Activated naive CD4-positive, alpha-beta T cell treated with anti-CD3 and anti-CD28 coated beads for 36 hours (primary cell): ENCODE measurements around the gene VPS54. TPM values are rescaled to one million over a fixed set of nuclear protein-coding genes. Genes with fewer than 3 reads are reported as not detected.
"Not testable (repeated sequence)": the region's sequence is repeated elsewhere in the genome, so short reads cannot be mapped to it uniquely, and the experiment has no call there.

Experiments
- CTCF ChIA-PET: fragments of 350-600 bp; sonication (Branson Sonifier 250); formaldehyde crosslinking; loops from one replicate; lab custom pipeline; 2021; ENCODE audit warnings: antibody characterized with exemption; lab: Charles Lee
- DNase-seq: peaks from one replicate; pipeline ENCODE4 v3.0.0-alpha.2; 2020
- H3K27ac Mint-ChIP-seq: one replicate; pipeline ENCODE4 v1.8.0; 2021; ENCODE audit warnings: mild to moderate bottlenecking, mixed read lengths
- H3K27me3 Mint-ChIP-seq: one replicate; pipeline ENCODE4 v1.8.0; 2021; ENCODE audit warnings: low read depth, mixed read lengths
- H3K36me3 Mint-ChIP-seq: one replicate; pipeline ENCODE4 v1.8.0; 2021; ENCODE audit warnings: low read depth, mixed read lengths
- H3K4me1 Mint-ChIP-seq: one replicate; pipeline ENCODE4 v1.8.0; 2021; ENCODE audit warnings: low read depth, mixed read lengths
- H3K4me3 Mint-ChIP-seq: one replicate; pipeline ENCODE4 v1.8.0; 2021; ENCODE audit warnings: mild to moderate bottlenecking, moderate library complexity, mixed read lengths
- H3K9me3 Mint-ChIP-seq: one replicate; pipeline ENCODE4 v1.8.0; 2021; ENCODE audit warnings: mixed read lengths
- intact Hi-C: fragments of 100-400 bp; cut with micrococcal nuclease; formaldehyde crosslinking; loops from one replicate; pipeline ENCODE4 v1.15.1; 2023
- total RNA-seq, 2 experiments: library from RNA; stranded (reverse); gene quantifications; one replicate each; pipeline ENCODE4 v1.2.3, GENCODE V29; 2021

The VPS54 gene
- total RNA-seq, 2 experiments from 2014 or later: 7.0 to 7.7 TPM

DNA sequence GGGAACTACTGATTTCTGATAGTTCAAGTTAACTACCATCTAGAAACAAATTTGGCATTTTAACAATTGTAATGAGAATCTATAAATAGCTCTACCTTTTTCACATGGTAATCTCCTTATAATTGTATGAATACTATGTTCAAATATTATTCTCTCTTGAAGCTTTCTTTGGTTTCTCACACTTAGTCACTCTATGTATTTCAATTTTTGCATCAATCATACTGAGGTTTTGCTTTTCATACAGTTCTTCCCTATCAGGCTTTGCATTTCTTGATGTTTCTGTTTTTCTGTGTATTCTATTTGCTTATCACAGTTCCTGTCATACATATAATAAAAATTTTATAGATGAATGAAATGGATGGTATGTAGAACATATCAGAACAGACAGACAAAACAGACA is 16.0 kb downstream of the VPS54 start:
- no peak overlapping the region for H3K4me3 Mint-ChIP-seq
- no peak for DNase-seq
- intact Hi-C loops: no loop called here
- CTCF ChIA-PET: interaction anchor here (0.6 kb wide), 1 partner anchor 22 kb away, joined by 3 read pairs; no protein-coding TSS in a partner anchor
- H3K4me1 Mint-ChIP-seq: peaks cover 23% of the 10 kb centered on the region
- peaks cover 20% of the 10 kb centered on the region for H3K36me3 Mint-ChIP-seq
- H3K27ac Mint-ChIP-seq: no peak overlapping the region
- peaks cover 2% of the 10 kb centered on the region for H3K9me3 Mint-ChIP-seq
- no peaks in the 10 kb centered on the region for H3K27me3 Mint-ChIP-seq

GRCh38 chr2:64001382-64002101 is 17.7 kb downstream of the VPS54 start:
- H3K9me3 Mint-ChIP-seq: peaks cover 13% of the 10 kb centered on the region
- no peaks in the 10 kb centered on the region for H3K27me3 Mint-ChIP-seq
- no peak overlapping the region for H3K27ac Mint-ChIP-seq
- CTCF ChIA-PET: no interaction called here
- peaks cover 16% of the 10 kb centered on the region for H3K4me1 Mint-ChIP-seq
- no peak for DNase-seq
- intact Hi-C loops: no loop called here
- H3K4me3 Mint-ChIP-seq: no peak overlapping the region
- H3K36me3 Mint-ChIP-seq: peaks cover 17% of the 10 kb centered on the region

- CTCF ChIA-PET: no interaction called here
- peaks cover 17% of the 10 kb centered on the region for H3K36me3 Mint-ChIP-seq
- no peaks in the 10 kb centered on the region for H3K27me3 Mint-ChIP-seq
- H3K4me1 Mint-ChIP-seq: peaks cover 16% of the 10 kb centered on the region
- peaks cover 13% of the 10 kb centered on the region for H3K9me3 Mint-ChIP-seq
- no peak overlapping the region for H3K4me3 Mint-ChIP-seq
- intact Hi-C loops: no loop called here
- no peak overlapping the region for H3K27ac Mint-ChIP-seq
- no peak for DNase-seq
Observed at GRCh38 chr2:64000630-64001381, 18.4 kb downstream of the VPS54 start.

DNA sequence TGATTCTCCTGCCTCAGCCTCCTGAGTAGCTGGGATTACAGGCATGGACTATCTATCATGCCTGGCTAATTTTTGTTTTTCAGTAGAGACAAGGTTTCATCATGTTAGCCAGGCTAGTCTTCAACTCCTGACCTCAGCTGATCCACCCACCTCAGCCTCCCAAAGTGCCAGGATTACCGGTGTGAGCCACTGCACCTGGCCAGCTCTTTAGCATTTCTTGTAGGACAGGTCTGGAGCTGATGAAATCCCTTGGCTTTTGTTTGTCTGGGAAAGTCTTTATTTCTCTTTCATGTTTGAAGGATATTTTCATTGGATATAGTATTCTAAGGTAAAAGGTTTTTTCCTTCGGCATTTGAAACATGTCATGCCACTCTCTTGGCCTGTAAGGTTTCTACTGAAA is 20.2 kb downstream of the VPS54 start:
- Mint-ChIP-seq H3K27ac (no peak overlapping the region), H3K27me3 (no peaks in the 10 kb centered on the region), H3K36me3 (peaks cover 15% of the 10 kb centered on the region), H3K9me3 (peaks cover 13% of the 10 kb centered on the region), H3K4me1 (peaks cover 26% of the 10 kb centered on the region), H3K4me3 (no peak overlapping the region)
- intact Hi-C loops: no loop called here
- CTCF ChIA-PET: interaction anchor here (0.7 kb wide), 1 partner anchor 23 kb away, joined by 3 read pairs; no protein-coding TSS in a partner anchor
- no peak for DNase-seq

GRCh38 chr2:63996582-63997198 is 22.5 kb downstream of the VPS54 start:
- Mint-ChIP-seq H3K4me1 (peaks cover 14% of the 10 kb centered on the region), H3K36me3 (peaks cover 16% of the 10 kb centered on the region), H3K9me3 (peaks cover 13% of the 10 kb centered on the region)
- H3K27ac Mint-ChIP-seq, H3K27me3 Mint-ChIP-seq, CTCF ChIA-PET, H3K4me3 Mint-ChIP-seq, intact Hi-C loops, DNase-seq: not testable (repeated sequence)

DNA sequence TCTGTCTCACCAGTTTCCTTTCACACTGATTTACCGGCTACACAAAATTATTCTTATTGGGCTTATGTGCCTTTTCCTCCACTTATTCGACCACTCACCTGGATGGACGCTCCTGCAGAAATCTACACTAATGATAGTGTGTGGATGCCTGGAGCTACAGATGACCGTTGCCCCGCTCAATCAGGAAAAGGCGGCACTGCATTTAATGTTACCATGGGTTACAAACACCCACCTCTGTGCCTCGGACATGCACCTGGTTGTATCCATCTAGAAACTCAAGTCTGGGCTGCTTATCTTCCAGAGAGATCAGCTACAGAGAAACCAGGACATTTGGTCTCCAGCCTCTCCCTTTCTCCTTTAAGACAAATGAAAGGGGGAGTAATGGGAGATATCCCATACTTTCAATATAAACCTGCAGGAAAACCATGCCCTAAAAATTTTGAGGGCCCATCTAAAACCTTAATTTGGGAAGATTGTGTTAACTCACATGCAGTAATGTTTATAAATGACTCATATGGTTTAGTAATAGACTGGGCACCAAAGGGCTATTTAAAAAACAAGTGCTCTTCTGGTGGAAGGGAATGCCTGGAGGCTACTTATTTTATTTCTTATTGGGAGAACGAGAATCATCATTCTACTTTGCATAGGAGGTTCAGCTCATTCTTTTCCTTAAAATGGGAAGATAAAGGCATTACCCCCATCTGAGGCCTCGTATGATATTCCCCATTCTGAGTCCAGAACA is 24.7 kb downstream of the VPS54 start:
- H3K36me3 Mint-ChIP-seq: peaks cover 14% of the 10 kb centered on the region
- H3K4me3 Mint-ChIP-seq, H3K27ac Mint-ChIP-seq, CTCF ChIA-PET, H3K27me3 Mint-ChIP-seq, DNase-seq: not testable (repeated sequence)
- peaks cover 20% of the 10 kb centered on the region for H3K9me3 Mint-ChIP-seq
- H3K4me1 Mint-ChIP-seq: peaks cover 14% of the 10 kb centered on the region
- intact Hi-C loops: loop anchor here (2.0 kb wide), 1 partner anchor 16 kb away; no protein-coding TSS in a partner anchor

DNA sequence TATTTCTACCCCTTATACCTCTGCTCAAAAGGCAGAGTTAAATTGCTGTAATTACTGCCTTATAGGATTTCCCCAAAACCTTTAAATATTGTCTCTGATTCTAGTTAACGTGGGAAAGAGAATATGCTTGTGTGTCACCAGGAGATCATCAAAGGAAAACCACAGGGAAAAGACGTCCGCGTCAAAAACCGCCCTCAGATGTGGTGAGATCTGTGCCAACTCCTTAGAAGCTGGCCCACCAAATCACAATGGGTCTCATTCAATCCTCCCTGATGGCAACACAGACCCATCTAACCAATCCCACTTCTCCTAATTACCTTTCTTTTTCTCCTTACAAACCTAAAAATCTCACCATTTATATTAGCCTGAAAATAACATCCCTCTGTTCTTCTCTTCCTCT is 25.4 kb downstream of the VPS54 start:
- peaks cover 16% of the 10 kb centered on the region for H3K36me3 Mint-ChIP-seq
- intact Hi-C loops: loop anchor here (2.0 kb wide), 1 partner anchor 15 kb away; no protein-coding TSS in a partner anchor
- H3K9me3 Mint-ChIP-seq: peaks cover 22% of the 10 kb centered on the region
- no peak overlapping the region for H3K27ac Mint-ChIP-seq
- H3K4me3 Mint-ChIP-seq: no peak overlapping the region
- CTCF ChIA-PET: no interaction called here
- peak; percentile 20 for DNase-seq
- H3K4me1 Mint-ChIP-seq: peaks cover 14% of the 10 kb centered on the region
- H3K27me3 Mint-ChIP-seq: no peaks in the 10 kb centered on the region

- Mint-ChIP-seq H3K36me3 (peaks cover 13% of the 10 kb centered on the region), H3K9me3 (peaks cover 20% of the 10 kb centered on the region), H3K4me1 (peaks cover 14% of the 10 kb centered on the region)
- CTCF ChIA-PET, H3K27me3 Mint-ChIP-seq, intact Hi-C loops, DNase-seq, H3K27ac Mint-ChIP-seq, H3K4me3 Mint-ChIP-seq: not testable (repeated sequence)
Observed at GRCh38 chr2:63993130-63993584, 26.1 kb downstream of the VPS54 start.

- Mint-ChIP-seq H3K4me3 (no peak overlapping the region), H3K36me3 (peaks cover 11% of the 10 kb centered on the region), H3K9me3 (peaks cover 14% of the 10 kb centered on the region), H3K4me1 (peaks cover 17% of the 10 kb centered on the region), H3K27ac (no peak overlapping the region), H3K27me3 (no peaks in the 10 kb centered on the region)
- DNase-seq: no peak
- CTCF ChIA-PET: no interaction called here
- intact Hi-C loops: no loop called here
Observed at GRCh38 chr2:63992061-63992685, 27.1 kb downstream of the VPS54 start.

DNA sequence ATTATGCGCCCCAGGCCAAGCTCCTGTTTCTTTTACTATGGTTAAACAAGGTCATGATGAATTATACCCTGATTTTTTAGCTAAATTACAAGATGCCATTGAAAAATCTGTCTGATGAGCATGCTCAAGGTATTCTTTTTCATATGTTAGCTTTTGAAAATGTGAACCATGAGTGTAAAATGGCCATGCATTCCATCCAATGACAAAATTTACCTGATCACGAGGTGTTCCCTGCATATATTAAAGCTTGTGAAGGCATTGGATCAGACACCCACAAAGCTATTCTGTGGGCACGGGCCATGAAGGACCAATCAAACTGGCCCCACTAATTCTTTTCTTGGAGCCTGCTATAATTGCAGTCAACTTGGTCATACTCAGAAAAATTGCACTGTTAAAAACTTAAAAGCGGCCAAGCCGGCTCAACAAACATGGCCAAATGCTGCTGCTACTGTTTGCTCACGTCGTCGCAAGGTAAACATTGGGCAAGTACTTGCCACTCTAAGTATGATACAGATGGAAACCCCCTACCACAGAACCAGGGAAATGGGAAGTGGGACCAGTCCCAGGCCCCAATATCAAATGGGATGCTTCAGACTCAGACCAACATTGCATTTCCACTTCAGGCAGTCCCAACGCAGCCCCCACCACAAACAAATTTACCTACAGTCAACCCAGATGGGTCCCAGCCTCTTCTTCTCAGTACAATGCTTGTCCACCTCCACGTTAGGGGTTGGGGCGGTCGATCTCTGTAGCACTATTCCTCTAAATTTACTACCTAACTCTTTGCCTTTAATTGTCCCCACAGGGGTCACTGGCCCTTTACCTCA is 27.8 kb downstream of the VPS54 start:
- intact Hi-C loops, DNase-seq, H3K27ac Mint-ChIP-seq, H3K4me3 Mint-ChIP-seq, H3K9me3 Mint-ChIP-seq, H3K27me3 Mint-ChIP-seq: not testable (repeated sequence)
- peaks cover 23% of the 10 kb centered on the region for H3K4me1 Mint-ChIP-seq
- H3K36me3 Mint-ChIP-seq: peaks cover 11% of the 10 kb centered on the region
- CTCF ChIA-PET: interaction anchor here (1.2 kb wide), 1 partner anchor 85 kb away, joined by 3 read pairs; no protein-coding TSS in a partner anchor

GRCh38 chr2:63990072-63990471 is 29.2 kb downstream of the VPS54 start:
- Mint-ChIP-seq H3K4me3 (no peak overlapping the region), H3K27ac (no peak overlapping the region), H3K27me3 (no peaks in the 10 kb centered on the region), H3K9me3 (peaks cover 9% of the 10 kb centered on the region), H3K36me3 (peaks cover 11% of the 10 kb centered on the region), H3K4me1 (peaks cover 30% of the 10 kb centered on the region)
- CTCF ChIA-PET: interaction anchor here (1.2 kb wide), 1 partner anchor 84 kb away, joined by 3 read pairs; no protein-coding TSS in a partner anchor
- no peak for DNase-seq
- intact Hi-C loops: no loop called here
